Stimulated activated CD8-positive, alpha-beta memory T cell treated with anti-CD3 and anti-CD28 coated beads, Interleukin-15, amount 100 ng/mL, for 24 hours (primary cell): ENCODE results near the gene SPAG9.

Experiments used
- DNase-seq: peaks from one replicate; pipeline ENCODE4 v3.0.0-alpha.2; 2020; ENCODE audit warnings: low read depth

The SPAG9 gene

DNA sequence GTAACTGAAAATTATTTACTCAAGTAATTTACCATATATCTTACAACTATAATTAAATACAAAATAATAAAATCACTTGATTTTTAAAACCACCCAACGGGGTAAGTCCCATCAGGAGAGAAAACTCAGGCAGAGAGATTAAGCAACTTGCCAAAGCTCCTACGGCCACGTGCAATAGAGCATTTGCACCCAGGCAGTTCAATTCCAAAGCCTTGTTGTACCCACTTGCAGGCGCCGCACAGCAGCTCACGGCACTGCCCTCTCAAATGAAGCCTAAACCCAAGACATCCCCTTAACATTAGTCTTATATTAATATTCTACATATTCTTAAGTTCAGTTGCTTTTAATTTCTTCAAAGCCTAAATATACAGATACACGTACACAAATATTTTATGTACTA is 75.7 kb downstream of the SPAG9 start:
- no peak for DNase-seq

DNA sequence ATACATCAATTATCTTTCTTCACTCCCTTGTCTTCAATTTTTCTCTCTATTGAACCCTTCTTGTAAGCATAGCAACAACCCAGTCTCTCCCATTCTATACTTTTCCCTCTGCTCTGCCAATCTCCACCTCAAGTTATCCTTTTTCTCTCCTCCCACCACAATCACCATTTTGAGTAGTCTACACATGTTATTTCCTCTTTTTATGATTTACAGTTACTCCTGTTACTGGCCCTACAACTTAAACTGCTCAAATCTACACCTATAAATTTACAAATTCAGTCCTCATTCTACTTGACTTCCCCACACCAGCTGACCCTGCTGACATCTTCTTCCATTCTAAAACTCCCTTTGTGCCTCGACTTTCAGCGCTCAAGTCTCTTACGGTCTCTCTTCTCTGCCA is 84.6 kb downstream of the SPAG9 start:
- DNase-seq: no peak

DNA sequence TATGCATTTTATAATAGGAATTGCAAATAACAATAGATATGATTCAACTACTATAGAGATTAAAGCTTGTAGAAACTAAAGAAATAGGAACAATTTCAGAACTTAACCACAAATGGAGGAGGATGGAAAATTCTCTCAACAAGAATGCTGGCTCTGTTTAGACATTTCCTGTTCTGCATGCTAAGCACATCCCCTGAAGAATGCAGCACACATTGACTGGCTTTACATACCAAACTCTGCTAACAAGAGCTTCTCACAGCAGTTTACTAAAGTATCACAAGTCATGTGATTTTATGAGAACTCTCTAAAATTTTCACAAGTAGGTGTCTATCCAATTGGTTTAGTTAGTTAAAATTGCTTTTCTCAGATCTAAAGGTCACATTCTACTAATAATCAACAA is 85.2 kb downstream of the SPAG9 start:
- DNase-seq: no peak

GRCh38 chr17:51034800-51035199 is 85.9 kb downstream of the SPAG9 start:
- DNase-seq: no peak

- DNase-seq: no peak
These were observed 87.8 kb downstream of the SPAG9 start for GRCh38 chr17:51032850-51033249.

DNA sequence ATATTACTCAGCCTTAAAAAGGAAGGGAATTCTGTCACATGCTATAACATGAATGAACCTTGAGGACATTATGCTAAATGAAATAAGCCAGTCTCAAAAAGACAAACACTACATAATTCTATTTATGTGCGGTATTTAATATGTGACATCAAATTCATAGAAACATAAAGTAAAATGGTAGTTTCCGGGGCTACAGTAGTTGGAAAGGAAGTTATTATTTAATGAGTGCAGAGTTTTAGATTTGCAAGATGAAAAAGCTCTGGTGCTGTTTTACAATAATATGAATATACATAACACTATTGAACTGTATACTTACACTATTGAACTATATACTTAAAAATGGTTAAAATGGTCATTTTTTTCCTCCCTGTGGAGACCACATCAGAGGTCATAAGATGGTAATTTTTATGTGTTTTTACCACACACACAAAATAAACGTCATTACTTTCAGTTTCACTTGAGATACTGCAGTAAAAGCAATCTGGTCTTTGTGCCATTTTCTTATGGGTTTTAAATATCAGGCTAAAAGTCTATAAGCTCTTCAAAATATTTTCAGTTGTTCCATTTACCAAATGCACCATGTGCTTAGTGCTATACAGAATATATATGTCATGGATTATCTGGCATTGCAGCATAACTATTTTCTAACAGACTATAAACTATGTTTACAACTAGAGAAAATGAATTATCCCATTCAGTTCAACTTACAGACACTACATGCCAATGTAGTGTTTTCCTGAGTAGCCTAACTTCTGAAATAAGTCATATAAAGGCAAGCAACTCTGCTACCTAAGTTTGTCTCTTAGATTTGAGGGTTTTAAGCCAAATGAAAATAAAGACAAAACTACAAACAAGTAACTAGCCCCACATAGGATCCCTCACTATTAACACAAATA is 90.9 kb downstream of the SPAG9 start:
- no peak for DNase-seq

DNA sequence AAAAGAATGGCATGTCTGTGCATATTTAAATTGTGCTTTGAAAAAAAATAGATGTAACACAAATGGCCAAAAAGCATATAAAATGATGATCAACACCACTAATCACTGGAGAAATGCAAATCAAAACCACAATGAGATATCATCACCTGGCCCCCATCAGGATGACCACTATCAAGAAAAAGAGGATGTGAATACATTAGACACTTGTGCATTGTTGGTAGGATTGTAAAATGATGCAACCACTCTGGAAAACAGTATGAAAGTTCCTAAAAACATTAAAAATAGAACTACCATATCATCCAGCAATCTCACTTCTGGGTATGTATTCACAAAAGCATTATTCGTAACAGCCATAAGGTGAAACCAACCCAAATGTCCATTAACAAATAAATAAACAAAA is 91.5 kb downstream of the SPAG9 start:
- DNase-seq: no peak

DNA sequence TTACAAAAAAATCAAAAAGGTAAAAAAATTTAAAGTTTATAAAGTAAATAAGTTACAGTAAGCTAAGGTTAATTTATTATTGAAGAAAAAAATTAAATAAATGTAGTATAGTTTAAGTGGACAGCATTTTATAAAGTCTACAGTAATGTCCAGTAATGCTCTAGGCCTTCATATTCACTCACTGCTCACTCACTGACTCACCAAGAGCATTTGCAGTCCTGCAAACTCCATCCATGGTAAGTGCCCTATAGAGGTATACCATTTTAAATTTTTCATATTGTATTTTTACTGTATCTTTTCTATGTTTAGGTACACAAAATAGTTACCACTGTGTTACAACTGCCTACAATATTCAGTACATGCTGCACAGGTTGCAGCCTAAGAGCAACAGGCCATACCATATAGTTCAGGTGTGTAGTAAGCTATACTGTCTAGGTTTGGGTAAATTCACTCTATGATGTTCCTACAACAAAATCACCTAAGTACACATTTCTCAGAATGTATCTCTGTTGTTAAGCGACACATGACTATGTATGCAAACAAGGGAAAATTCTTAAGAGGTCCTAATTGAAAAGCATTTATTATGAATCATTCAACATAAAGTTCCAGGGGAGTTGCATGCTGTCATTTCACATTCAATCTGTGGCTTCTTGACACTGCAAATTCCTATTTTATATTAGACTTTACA is 92.3 kb downstream of the SPAG9 start:
- DNase-seq: no peak

GRCh38 chr17:51018541-51018940 is 102.1 kb downstream of the SPAG9 start:
- DNase-seq: no peak

GRCh38 chr17:51017270-51017669 is 103.4 kb downstream of the SPAG9 start:
- no peak for DNase-seq

GRCh38 chr17:51016099-51016498 is 104.6 kb downstream of the SPAG9 start:
- DNase-seq: no peak

DNA sequence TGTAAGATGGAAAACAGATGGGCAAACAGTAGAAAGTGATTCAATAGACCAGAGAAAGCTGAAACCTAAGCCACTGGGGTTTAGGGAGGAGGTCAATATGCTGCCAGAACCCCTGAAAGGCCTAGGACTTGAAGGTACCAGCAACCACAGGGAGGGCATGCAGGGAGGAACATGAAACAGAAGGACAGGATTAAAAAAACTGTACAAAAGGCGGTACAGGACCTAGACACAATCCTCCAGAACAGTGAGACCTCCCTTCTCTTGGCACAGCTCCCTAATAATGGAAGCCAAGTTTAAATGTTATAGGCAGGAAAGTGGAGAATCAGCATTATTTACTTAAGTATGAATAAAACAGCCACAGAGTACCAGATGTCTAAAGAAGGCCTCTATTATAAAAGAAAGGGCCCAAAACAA is 105.5 kb downstream of the SPAG9 start:
- DNase-seq: no peak

DNA sequence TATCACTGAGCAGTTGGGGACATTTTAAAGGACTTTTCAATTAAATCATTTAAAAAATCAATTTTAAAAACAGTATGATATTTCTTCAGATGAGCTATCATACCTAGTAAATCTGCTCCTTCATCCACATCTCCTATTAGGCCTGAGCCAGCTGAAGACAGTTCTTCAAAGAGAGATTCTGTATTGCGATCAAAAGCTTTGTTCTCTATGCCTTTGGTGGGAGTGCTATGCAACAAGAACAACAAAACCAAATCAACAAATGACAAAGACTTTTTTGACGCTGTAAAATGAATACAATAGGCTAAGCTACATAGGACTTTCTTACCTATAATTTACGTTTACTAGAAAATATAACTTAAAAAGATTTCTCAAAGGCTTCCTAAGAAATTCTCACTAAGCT is 106.5 kb downstream of the SPAG9 start:
- no peak for DNase-seq

DNA sequence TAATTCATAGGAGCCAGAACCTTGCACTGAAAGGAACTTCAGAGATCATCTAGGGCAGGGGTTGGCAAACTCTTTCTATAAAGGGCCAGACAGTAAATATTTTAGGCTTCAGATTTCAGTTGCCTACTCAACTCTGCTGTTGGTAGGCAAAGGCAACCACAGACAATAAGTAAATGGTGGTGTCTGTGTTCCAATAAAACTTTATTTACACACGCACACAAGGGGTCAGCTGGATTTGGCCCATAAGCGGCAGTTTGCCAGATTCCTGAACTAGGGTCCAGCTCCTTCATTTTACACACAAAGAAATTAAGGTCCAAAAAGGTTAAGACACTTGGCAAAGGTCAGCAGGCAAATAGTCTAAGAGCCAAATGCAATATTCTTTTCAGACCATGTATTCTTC is 107.3 kb downstream of the SPAG9 start:
- no peak for DNase-seq

GRCh38 chr17:51012538-51012937 is 108.1 kb downstream of the SPAG9 start:
- no peak for DNase-seq

DNA sequence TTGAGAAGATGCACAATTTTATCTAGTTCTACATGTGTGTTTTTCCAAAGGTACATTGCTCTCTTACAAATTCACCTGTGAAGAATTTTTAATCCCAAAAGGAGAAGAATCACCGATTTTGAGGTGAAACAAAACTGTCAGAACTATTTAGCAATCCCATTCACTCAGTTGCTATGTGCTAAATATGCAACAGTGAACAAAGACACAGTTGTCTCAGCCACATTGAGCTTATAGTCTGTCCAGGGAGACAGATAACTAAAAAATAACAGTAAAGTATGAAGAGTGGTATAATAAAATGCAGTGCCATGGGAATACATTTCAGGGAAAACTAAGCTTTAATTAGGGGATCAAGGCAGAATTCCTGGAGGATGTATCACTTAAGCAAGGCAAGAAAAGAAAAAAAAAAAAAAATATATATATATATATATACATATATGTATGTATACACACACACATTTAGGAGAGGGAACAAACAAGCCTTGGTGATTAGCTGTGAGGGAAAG is 110.4 kb downstream of the SPAG9 start:
- no peak for DNase-seq

DNA sequence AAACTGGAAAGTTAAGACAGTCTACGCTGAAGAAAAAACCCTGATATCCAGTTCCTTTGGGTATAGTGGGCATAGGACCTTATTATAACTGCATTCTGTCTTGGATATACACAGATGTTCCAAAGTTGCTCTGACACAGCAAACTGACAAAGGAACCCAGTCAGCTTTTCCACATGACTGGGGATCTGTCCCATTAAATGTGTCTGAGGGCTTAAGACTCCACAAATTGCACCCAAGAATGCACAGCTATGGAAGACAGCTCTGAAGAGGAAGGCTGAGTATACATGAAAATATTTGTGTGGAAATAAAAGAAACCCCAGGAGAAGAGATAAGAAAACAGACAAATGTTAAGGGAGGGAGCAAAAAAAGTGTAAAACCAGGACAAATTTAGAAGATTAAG is 114.1 kb downstream of the SPAG9 start:
- DNase-seq: no peak

DNA sequence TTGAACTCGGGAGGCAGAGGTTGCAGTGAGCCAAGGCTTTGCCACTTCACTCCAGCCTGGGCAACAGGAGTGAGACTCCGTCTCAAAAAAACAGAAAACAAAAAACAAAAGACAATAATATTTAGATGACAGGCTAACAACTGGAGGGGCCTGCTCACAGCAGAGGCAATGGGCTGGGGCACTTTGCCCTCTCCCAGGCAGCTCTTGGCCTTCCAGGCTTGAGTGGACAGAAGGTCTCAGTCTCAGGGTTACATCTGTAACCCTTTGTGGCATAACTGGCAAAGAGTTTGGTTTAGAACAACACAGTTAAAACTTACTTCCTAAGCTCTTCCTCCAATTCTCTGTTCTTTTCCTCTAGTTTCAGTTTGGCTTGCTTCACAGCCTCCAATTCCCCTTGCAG is 114.9 kb downstream of the SPAG9 start:
- DNase-seq: no peak

GRCh38 chr17:51004249-51004648 is 116.4 kb downstream of the SPAG9 start:
- no peak for DNase-seq

DNA sequence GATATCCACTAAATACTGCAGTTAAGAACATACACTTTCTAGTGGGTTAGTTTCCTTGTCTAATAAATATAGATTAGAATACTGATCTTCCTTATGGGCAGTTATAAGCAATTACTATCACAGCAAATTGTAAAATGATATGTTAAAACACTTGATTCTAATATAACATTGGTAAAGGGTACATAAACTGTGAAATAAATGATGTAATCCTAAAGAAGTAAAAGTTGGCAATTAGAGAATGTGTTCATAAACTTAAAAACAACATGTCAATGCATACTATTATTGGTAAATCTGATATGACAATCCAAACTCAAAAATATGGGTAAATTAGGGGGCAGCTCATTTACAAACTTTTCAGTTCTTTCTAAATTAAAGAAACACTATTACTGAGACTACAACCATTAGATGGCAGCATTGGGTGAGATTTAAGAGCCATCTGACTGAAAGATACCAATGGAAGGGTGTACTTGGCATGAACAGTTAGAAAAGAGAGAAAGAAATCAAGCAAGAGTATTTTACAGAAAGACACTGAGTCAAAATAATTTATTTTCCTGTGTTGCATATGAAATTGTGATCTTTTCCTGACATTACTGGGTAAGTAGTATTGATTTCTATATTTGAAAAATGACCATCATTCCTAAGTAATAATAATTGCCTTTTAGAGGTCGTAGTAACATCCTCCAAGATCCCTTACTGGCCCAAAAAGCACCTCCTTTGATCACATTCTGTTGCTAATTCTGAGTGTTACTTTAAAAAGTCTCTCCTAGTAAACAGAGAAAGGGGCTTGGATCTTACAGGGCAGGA is 119.6 kb downstream of the SPAG9 start:
- no peak for DNase-seq

DNA sequence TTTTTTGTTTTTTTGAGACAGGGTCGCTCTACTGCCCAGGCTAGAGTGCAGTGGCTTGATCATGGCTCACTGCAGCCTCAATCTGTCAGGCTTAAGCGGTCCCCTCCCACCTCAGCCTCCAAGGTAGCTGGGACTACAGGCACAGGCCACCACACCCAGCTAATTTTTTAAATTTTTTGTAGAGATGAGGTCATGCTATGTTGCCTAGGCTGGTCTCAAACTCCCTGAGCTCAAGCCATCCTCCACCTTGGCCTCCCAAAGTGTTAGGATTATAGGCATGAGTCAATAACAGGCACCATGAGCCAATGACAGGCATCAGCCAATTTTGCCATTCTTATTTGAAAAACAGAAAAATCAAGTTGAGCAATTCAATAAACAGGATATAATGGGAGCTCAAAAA is 125.0 kb downstream of the SPAG9 start:
- no peak for DNase-seq

DNA sequence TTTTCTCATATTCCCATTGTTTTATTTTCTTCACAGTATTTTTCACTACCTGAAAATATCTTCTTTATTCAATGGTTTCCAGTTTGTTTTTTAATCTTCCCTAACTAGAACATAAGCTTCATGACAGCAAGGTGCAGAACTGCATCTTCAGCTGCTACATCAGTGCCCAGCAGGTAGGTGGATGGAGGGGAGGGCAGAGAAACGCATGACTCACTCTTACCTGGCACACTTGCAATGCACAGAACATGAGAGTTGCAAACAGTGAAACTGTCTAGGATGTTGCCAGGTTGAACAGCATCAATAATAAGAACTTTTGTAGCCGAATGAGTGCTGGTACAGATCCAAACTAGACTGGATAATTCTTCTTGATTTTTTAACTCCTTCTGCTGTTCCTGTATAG is 127.1 kb downstream of the SPAG9 start:
- DNase-seq: no peak

DNA sequence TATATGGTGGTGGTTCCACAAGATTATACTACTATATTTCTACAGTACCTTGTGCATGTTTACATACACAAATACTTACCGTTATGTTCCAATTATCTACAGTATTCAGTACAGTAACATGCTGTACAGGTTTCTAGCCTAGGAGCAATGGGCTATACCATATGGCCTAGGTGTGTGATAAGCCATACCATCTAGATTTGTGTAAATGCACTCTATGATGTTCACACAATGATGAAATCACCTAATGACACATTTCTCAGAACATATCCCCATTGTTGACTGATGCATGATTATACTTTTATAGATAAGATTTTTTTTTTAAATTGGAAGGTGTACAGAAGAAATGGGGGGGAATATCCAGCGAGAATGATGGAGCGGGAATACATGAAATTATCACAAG is 131.5 kb downstream of the SPAG9 start:
- DNase-seq: no peak
